ENCODE measurements around the gene PEF1. TPM values are rescaled to one million over a fixed set of nuclear protein-coding genes. Genes with fewer than 3 reads are reported as not detected.

Gene PEF1
- total RNA-seq, 4 donors from 2014 or later: 29.5 to 53.1 (median 42.7) TPM

- in situ Hi-C loops (cut with MboI; ENCODE audit: low sequenced_read_pairs in 4 of 4) (loop anchor here (25.0 kb wide), 1 partner anchor 288 kb away; no protein-coding TSS in a partner anchor), intact Hi-C loops (cut with DNase I; ENCODE audit: low total_unique reads) (no loop called here)
- ATAC-seq (no peak), DNase-seq (no peak)
- H3K27me3 ChIP-seq: no peaks in the 10 kb centered on the region
- H3K36me3 ChIP-seq: no peaks in the 10 kb centered on the region
- TF ChIP-seq CTCF (IDR thresholded peaks at IDR 0.05 in 4 of 5, conservative IDR thresholded peaks at IDR 0.05 in 1 of 5) (no peak), POLR2A (IDR thresholded peaks at IDR 0.05) (no peak)
- no peak overlapping the region for H3K4me3 ChIP-seq
- no peaks in the 10 kb centered on the region for H3K9me3 ChIP-seq
- H3K27ac ChIP-seq: no peak overlapping the region
- H3K4me1 ChIP-seq: peaks cover 30 to 38% of the 10 kb centered on the region in 2 donors
These were observed 29.9 kb upstream of the PEF1 start for GRCh38 chr1:31674626-31675025.

- DNase-seq (no peak), ATAC-seq (no peak)
- peak overlapping the region in 3 of 4 donors; percentile 40 to 58 (median 44) for H3K27ac ChIP-seq
- TF ChIP-seq CTCF (IDR thresholded peaks at IDR 0.05 in 4 of 5, conservative IDR thresholded peaks at IDR 0.05 in 1 of 5): no peak
- H3K9me3 ChIP-seq: no peaks in the 10 kb centered on the region
- in situ Hi-C loops (cut with MboI; ENCODE audit: low sequenced_read_pairs in 4 of 4): loop anchor here (25.0 kb wide), 1 partner anchor 289 kb away; no protein-coding TSS in a partner anchor
- intact Hi-C loops (cut with DNase I; ENCODE audit: low total_unique reads): loop anchor here (2.0 kb wide), 1 partner anchor 29 kb away; no protein-coding TSS in a partner anchor
- no peaks in the 10 kb centered on the region for H3K27me3 ChIP-seq
- no peaks in the 10 kb centered on the region for H3K36me3 ChIP-seq
- peaks cover 34 to 42% of the 10 kb centered on the region in 2 donors for H3K4me1 ChIP-seq
- H3K4me3 ChIP-seq: no peak overlapping the region
These were observed 28.8 kb upstream of the PEF1 start for GRCh38 chr1:31673433-31673832.

- Histone ChIP-seq H3K9me3 (no peaks in the 10 kb centered on the region), H3K4me1 (peaks cover 34 to 42% of the 10 kb centered on the region in 2 donors), H3K4me3 (no peak overlapping the region), H3K27me3 (no peaks in the 10 kb centered on the region), H3K27ac (peak overlapping the region; percentile 33 to 58 (median 42)), H3K36me3 (no peaks in the 10 kb centered on the region)
- no peak for TF ChIP-seq CTCF (IDR thresholded peaks at IDR 0.05 in 4 of 5, conservative IDR thresholded peaks at IDR 0.05 in 1 of 5)
- no peak for TF ChIP-seq POLR2A (IDR thresholded peaks at IDR 0.05)
- intact Hi-C loops (cut with DNase I; ENCODE audit: low total_unique reads) (loop anchor here (2.0 kb wide), 1 partner anchor 30 kb away; no protein-coding TSS in a partner anchor), in situ Hi-C loops (cut with MboI; ENCODE audit: low sequenced_read_pairs in 4 of 4) (loop anchor here (25.0 kb wide), 1 partner anchor 289 kb away; no protein-coding TSS in a partner anchor)
- ATAC-seq: peak; percentile 59 to 77
- DNase-seq: peak; percentile 18 to 71
These were observed 28.3 kb upstream of the PEF1 start for GRCh38 chr1:31672986-31673385.

- no peak for ATAC-seq
- no peaks in the 10 kb centered on the region for H3K36me3 ChIP-seq
- TF ChIP-seq CTCF (IDR thresholded peaks at IDR 0.05 in 4 of 5, conservative IDR thresholded peaks at IDR 0.05 in 1 of 5) (no peak), POLR2A (IDR thresholded peaks at IDR 0.05) (no peak)
- DNase-seq: no peak
- in situ Hi-C loops (cut with MboI; ENCODE audit: low sequenced_read_pairs in 4 of 4) (loop anchor here (25.0 kb wide), 1 partner anchor 291 kb away; no protein-coding TSS in a partner anchor), intact Hi-C loops (cut with DNase I; ENCODE audit: low total_unique reads) (loop anchor here (2.0 kb wide), 1 partner anchor 31 kb away; no protein-coding TSS in a partner anchor)
- no peaks in the 10 kb centered on the region for H3K27me3 ChIP-seq
- peak overlapping the region in 1 of 4 donors; percentile 53 for H3K27ac ChIP-seq
- no peak overlapping the region for H3K4me3 ChIP-seq
- peaks cover 34 to 42% of the 10 kb centered on the region in 2 donors for H3K4me1 ChIP-seq
- H3K9me3 ChIP-seq: no peaks in the 10 kb centered on the region
These were observed 27.0 kb upstream of the PEF1 start for GRCh38 chr1:31671561-31672201.
